ENCODE data around the gene PITPNC1.
"Not testable (repeated sequence)": the region's sequence is repeated elsewhere in the genome, so short reads cannot be mapped to it uniquely, and the experiment has no call there.

Gene PITPNC1

DNA sequence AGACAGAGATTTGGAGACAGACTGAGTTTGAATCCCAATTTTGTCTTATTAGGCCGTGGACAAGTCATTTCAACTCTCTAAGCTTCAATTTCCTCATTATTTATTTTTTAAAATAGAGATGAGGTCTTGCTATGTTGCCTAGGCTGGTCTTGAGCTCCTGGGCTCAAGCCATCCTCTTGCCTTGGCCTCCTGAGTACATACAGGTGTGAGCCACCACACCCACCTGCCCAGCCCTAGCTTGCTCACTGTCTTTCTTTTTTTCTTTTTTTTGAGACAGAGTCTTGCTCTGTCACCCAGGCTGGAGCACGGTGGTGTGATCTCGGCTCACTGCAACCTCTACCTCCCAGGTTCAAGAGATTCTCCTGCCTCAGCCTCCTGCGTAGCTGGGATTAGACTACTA, 45.2 kb downstream of the PITPNC1 start:
- H3K4me1 ChIP-seq (ENCODE audit: control insufficient read depth in 2 of 2, insufficient read depth in 1 of 2, low read depth in 1 of 2, low read length in 2 of 2); H3K4me3 ChIP-seq (ENCODE audit: low read length in 2 of 2); H3K9me3 ChIP-seq (replicated peaks in 1 of 2; ENCODE audit: control insufficient read depth in 2 of 2, insufficient read depth in 1 of 2, low read depth in 1 of 2, low read length in 2 of 2); H3K9ac ChIP-seq (ENCODE audit: low read depth, low read length, poor library complexity); H2BK5ac ChIP-seq (ENCODE audit: low read length); H2AFZ ChIP-seq (ENCODE audit: low read length); H3K14ac ChIP-seq (ENCODE audit: low read length); DNase-seq (ENCODE audit: low spot score); H3K79me1 ChIP-seq (ENCODE audit: low read depth, low read length); H3K36me3 ChIP-seq (replicated peaks in 1 of 2; ENCODE audit: control insufficient read depth in 2 of 2, insufficient read depth in 2 of 2, low read length in 2 of 2); H4K8ac ChIP-seq (ENCODE audit: low read depth, low read length); H3K4ac ChIP-seq (ENCODE audit: low read length); H2BK15ac ChIP-seq (ENCODE audit: low read length); H2AK5ac ChIP-seq (ENCODE audit: low read depth, low read length); H3K23ac ChIP-seq (ENCODE audit: low read depth, low read length, poor library complexity); H4K91ac ChIP-seq (ENCODE audit: low read depth, low read length, poor library complexity); H2BK12ac ChIP-seq (ENCODE audit: low read length); H3K4me2 ChIP-seq (ENCODE audit: insufficient read depth, low read length, poor library complexity, severe bottlenecking); H3K27me3 ChIP-seq (ENCODE audit: control insufficient read depth in 3 of 3, insufficient read depth in 3 of 3, low read depth in 1 of 3, low read length in 3 of 3); H3K27ac ChIP-seq (replicated peaks; ENCODE audit: low read length); H3K18ac ChIP-seq (ENCODE audit: low read length); H2BK120ac ChIP-seq (ENCODE audit: low read depth, low read length): not testable (repeated sequence)
- no CpG with 5 or more reads among the region's 4 CpGs for WGBS, 2 donors (ENCODE audit: extremely low coverage in 2 of 2, insufficient read length in 2 of 2, insufficient replicate concordance in 1 of 2)

DNA sequence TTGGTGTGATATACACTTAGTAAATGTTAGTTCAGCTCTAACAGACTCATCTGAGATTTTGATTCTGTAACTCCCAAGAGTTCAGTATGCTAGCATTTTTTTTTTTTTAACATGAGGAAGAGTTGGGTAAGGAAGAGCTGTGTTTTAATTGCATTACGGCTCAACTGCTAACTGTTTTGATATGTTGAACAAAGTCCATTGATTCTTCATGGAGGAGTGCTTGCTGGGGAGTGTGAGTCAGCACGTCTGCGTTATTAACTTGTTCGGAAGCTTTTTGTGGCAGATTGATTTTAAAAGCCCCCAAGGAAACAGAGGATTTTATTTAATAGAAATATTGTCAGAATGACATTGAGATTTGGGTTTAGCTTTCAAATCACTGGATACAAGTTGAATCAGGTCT, 45.8 kb downstream of the PITPNC1 start:
- H2BK5ac ChIP-seq (ENCODE audit: low read length) = no peak overlapping the region
- H3K4me3 ChIP-seq (ENCODE audit: low read length in 2 of 2) = no peak overlapping the region
- H3K36me3 ChIP-seq (replicated peaks in 1 of 2; ENCODE audit: control insufficient read depth in 2 of 2, insufficient read depth in 2 of 2, low read length in 2 of 2) = no peaks in the 10 kb centered on the region
- H3K23ac ChIP-seq (ENCODE audit: low read depth, low read length, poor library complexity) = no peak overlapping the region
- H2BK15ac ChIP-seq (ENCODE audit: low read length) = no peak overlapping the region
- H4K8ac ChIP-seq (ENCODE audit: low read depth, low read length) = no peak overlapping the region
- H2AFZ ChIP-seq (ENCODE audit: low read length) = no peak overlapping the region
- no peak overlapping the region for H3K9ac ChIP-seq (ENCODE audit: low read depth, low read length, poor library complexity)
- no peaks in the 10 kb centered on the region for H3K79me1 ChIP-seq (ENCODE audit: low read depth, low read length)
- no peak overlapping the region for H2BK120ac ChIP-seq (ENCODE audit: low read depth, low read length)
- H3K9me3 ChIP-seq (replicated peaks in 1 of 2; ENCODE audit: control insufficient read depth in 2 of 2, insufficient read depth in 1 of 2, low read depth in 1 of 2, low read length in 2 of 2) = no peaks in the 10 kb centered on the region
- H3K4me1 ChIP-seq (ENCODE audit: control insufficient read depth in 2 of 2, insufficient read depth in 1 of 2, low read depth in 1 of 2, low read length in 2 of 2) = no peaks in the 10 kb centered on the region
- H3K4ac ChIP-seq (ENCODE audit: low read length) = no peak overlapping the region
- H3K18ac ChIP-seq (ENCODE audit: low read length) = no peak overlapping the region
- no peaks in the 10 kb centered on the region for H3K27me3 ChIP-seq (ENCODE audit: control insufficient read depth in 3 of 3, insufficient read depth in 3 of 3, low read depth in 1 of 3, low read length in 3 of 3)
- H3K14ac ChIP-seq (ENCODE audit: low read length) = no peak overlapping the region
- no peak overlapping the region for H3K4me2 ChIP-seq (ENCODE audit: insufficient read depth, low read length, poor library complexity, severe bottlenecking)
- no peak overlapping the region for H4K91ac ChIP-seq (ENCODE audit: low read depth, low read length, poor library complexity)
- no peak overlapping the region for H2BK12ac ChIP-seq (ENCODE audit: low read length)
- H3K27ac ChIP-seq (replicated peaks; ENCODE audit: low read length) = no peak overlapping the region
- WGBS, 2 donors (ENCODE audit: extremely low coverage in 2 of 2, insufficient read length in 2 of 2, insufficient replicate concordance in 1 of 2) = no CpG with 5 or more reads among the region's 4 CpGs
- no peak overlapping the region for H2AK5ac ChIP-seq (ENCODE audit: low read depth, low read length)
- no peak for DNase-seq (ENCODE audit: low spot score)

DNA sequence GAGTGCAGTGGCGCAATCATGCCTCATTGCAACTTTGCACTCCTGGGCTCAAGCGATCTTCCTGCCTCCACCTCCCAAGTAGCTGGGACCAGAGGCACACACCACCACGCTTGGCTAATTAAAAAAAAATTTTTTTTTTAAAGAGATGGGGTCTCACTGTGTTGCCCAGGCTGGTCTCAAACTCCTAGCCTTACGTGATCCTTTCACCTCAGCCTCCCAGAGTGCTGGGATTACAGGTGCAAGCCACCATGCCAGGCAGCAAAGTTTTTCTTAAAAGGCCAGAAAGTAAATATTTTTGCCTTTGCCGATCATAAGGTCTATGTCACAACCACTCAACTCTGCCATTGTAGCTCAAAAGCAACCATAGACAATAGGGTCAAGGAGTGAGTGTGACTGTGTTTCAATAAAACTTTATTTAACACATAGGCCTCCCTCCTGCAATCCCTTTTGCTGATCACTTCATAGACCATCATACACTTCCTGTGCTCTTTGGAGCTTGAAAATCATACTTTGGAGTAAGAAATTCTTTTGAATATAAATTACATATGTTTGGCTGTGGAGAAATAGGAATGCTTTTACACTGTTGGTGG, 48.6 kb downstream of the PITPNC1 start:
- no peaks in the 10 kb centered on the region for H3K36me3 ChIP-seq (replicated peaks in 1 of 2; ENCODE audit: control insufficient read depth in 2 of 2, insufficient read depth in 2 of 2, low read length in 2 of 2)
- no peak overlapping the region for H2AFZ ChIP-seq (ENCODE audit: low read length)
- no peaks in the 10 kb centered on the region for H3K79me1 ChIP-seq (ENCODE audit: low read depth, low read length)
- H2BK120ac ChIP-seq (ENCODE audit: low read depth, low read length) = no peak overlapping the region
- no peak overlapping the region for H3K4ac ChIP-seq (ENCODE audit: low read length)
- no peak overlapping the region for H2BK5ac ChIP-seq (ENCODE audit: low read length)
- H2BK15ac ChIP-seq (ENCODE audit: low read length) = no peak overlapping the region
- H3K4me3 ChIP-seq (ENCODE audit: low read length in 2 of 2) = no peak overlapping the region
- H3K4me1 ChIP-seq (ENCODE audit: control insufficient read depth in 2 of 2, insufficient read depth in 1 of 2, low read depth in 1 of 2, low read length in 2 of 2) = no peaks in the 10 kb centered on the region
- H2AK5ac ChIP-seq (ENCODE audit: low read depth, low read length) = no peak overlapping the region
- H3K14ac ChIP-seq (ENCODE audit: low read length) = no peak overlapping the region
- H4K8ac ChIP-seq (ENCODE audit: low read depth, low read length) = no peak overlapping the region
- no peaks in the 10 kb centered on the region for H3K27me3 ChIP-seq (ENCODE audit: control insufficient read depth in 3 of 3, insufficient read depth in 3 of 3, low read depth in 1 of 3, low read length in 3 of 3)
- H3K9ac ChIP-seq (ENCODE audit: low read depth, low read length, poor library complexity) = no peak overlapping the region
- no peak overlapping the region for H3K18ac ChIP-seq (ENCODE audit: low read length)
- DNase-seq (ENCODE audit: low spot score) = no peak
- H3K9me3 ChIP-seq (replicated peaks in 1 of 2; ENCODE audit: control insufficient read depth in 2 of 2, insufficient read depth in 1 of 2, low read depth in 1 of 2, low read length in 2 of 2) = no peaks in the 10 kb centered on the region
- H3K27ac ChIP-seq (replicated peaks; ENCODE audit: low read length) = no peak overlapping the region
- no CpG with 5 or more reads among the region's 5 CpGs for WGBS, 2 donors (ENCODE audit: extremely low coverage in 2 of 2, insufficient read length in 2 of 2, insufficient replicate concordance in 1 of 2)
- no peak overlapping the region for H2BK12ac ChIP-seq (ENCODE audit: low read length)
- H3K4me2 ChIP-seq (ENCODE audit: insufficient read depth, low read length, poor library complexity, severe bottlenecking) = no peak overlapping the region
- H3K23ac ChIP-seq (ENCODE audit: low read depth, low read length, poor library complexity) = no peak overlapping the region
- H4K91ac ChIP-seq (ENCODE audit: low read depth, low read length, poor library complexity) = no peak overlapping the region

DNA sequence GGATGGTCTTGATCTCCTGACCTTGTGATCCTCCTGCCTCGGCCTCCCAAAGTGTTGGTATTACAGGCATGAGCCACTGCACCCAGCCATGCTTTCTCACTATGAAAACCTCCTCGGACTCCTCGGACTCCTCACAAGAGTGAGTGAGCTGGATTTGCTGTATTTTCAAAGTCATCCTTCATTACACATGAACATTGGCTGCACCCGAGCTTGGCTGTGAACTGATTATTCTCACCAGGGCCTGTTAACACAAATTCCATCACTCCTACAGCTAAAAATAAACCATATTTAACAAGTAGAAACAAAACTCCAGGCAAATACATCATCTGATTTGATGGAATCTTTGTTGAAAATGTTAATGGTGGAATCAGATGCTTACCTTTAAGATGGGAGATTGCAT, 50.3 kb downstream of the PITPNC1 start:
- Histone ChIP-seq H3K4ac (ENCODE audit: low read length) (no peak overlapping the region), H3K4me2 (ENCODE audit: insufficient read depth, low read length, poor library complexity, severe bottlenecking) (no peak overlapping the region)

More for the DNA sequence above, 50.3 kb downstream of the PITPNC1 start:
- Histone ChIP-seq H3K4me1 (ENCODE audit: control insufficient read depth in 2 of 2, insufficient read depth in 1 of 2, low read depth in 1 of 2, low read length in 2 of 2) (no peaks in the 10 kb centered on the region), H3K79me1 (ENCODE audit: low read depth, low read length) (no peaks in the 10 kb centered on the region), H3K36me3 (replicated peaks in 1 of 2; ENCODE audit: control insufficient read depth in 2 of 2, insufficient read depth in 2 of 2, low read length in 2 of 2) (no peaks in the 10 kb centered on the region), H2AK5ac (ENCODE audit: low read depth, low read length) (no peak overlapping the region), H2AFZ (ENCODE audit: low read length) (no peak overlapping the region), H3K9me3 (replicated peaks in 1 of 2; ENCODE audit: control insufficient read depth in 2 of 2, insufficient read depth in 1 of 2, low read depth in 1 of 2, low read length in 2 of 2) (no peaks in the 10 kb centered on the region), H3K9ac (ENCODE audit: low read depth, low read length, poor library complexity) (no peak overlapping the region), H3K18ac (ENCODE audit: low read length) (no peak overlapping the region), H2BK120ac (ENCODE audit: low read depth, low read length) (no peak overlapping the region), H2BK5ac (ENCODE audit: low read length) (no peak overlapping the region), H3K4me3 (ENCODE audit: low read length in 2 of 2) (no peak overlapping the region), H2BK12ac (ENCODE audit: low read length) (no peak overlapping the region), H3K27me3 (ENCODE audit: control insufficient read depth in 3 of 3, insufficient read depth in 3 of 3, low read depth in 1 of 3, low read length in 3 of 3) (no peaks in the 10 kb centered on the region), H3K14ac (ENCODE audit: low read length) (no peak overlapping the region), H4K8ac (ENCODE audit: low read depth, low read length) (no peak overlapping the region), H3K23ac (ENCODE audit: low read depth, low read length, poor library complexity) (no peak overlapping the region), H2BK15ac (ENCODE audit: low read length) (no peak overlapping the region), H4K91ac (ENCODE audit: low read depth, low read length, poor library complexity) (no peak overlapping the region), H3K27ac (replicated peaks; ENCODE audit: low read length) (no peak overlapping the region)
- WGBS, 2 donors (ENCODE audit: extremely low coverage in 2 of 2, insufficient read length in 2 of 2, insufficient replicate concordance in 1 of 2) = no CpG with 5 or more reads among the region's 4 CpGs
- DNase-seq (ENCODE audit: low spot score) = no peak

Data from neuronal stem cell (in vitro differentiated cells).